Smooth muscle cell (in vitro differentiated cells): ENCODE measurements around the gene P3H2. TPM values are rescaled to one million over a fixed set of nuclear protein-coding genes. Genes with fewer than 3 reads are reported as not detected.
A peak's percentile ranks its signal among the peaks of the same experiment; 100 is the strongest.
"Not testable (repeated sequence)": the region's sequence is repeated elsewhere in the genome, so short reads cannot be mapped to it uniquely, and the experiment has no call there.

Experiments used
- DNase-seq: peaks from one replicate; lab custom pipeline; 2025; ENCODE audit not compliant: unreplicated experiment; lab: John Stamatoyannopoulos, UW
- H2AFZ ChIP-seq: fragments of 200-600 bp; sonication (generic); 2 replicates; pipeline ENCODE4 v1.6.0; 2016; ENCODE audit warnings: antibody characterized with exemption, low read depth, mild to moderate bottlenecking
- H3F3A ChIP-seq: fragments of 200-600 bp; sonication (generic); 2 replicates; pipeline ENCODE4 v1.6.0; 2017; ENCODE audit warnings: antibody characterized with exemption, low read depth
- H3K27ac ChIP-seq: fragments of 200-600 bp; sonication (generic); 2 replicates; pipeline ENCODE4 v1.5.1; 2016; ENCODE audit warnings: low read depth, mild to moderate bottlenecking
- H3K27me3 ChIP-seq: fragments of 200-600 bp; sonication (generic); 2 replicates; pipeline ENCODE4 v1.6.1; 2016; ENCODE audit warnings: low read depth, mild to moderate bottlenecking
- H3K36me3 ChIP-seq: fragments of 200-600 bp; sonication (generic); 2 replicates; pipeline ENCODE4 v1.5.1; 2016; ENCODE audit warnings: low read depth
- H3K4me1 ChIP-seq: fragments of 200-600 bp; sonication (generic); 2 replicates; pipeline ENCODE4 v1.5.1; 2016; ENCODE audit warnings: low read depth
- H3K4me2 ChIP-seq: fragments of 200-600 bp; sonication (generic); 2 replicates; pipeline ENCODE4 v1.6.0; 2016; ENCODE audit warnings: mild to moderate bottlenecking
- H3K4me3 ChIP-seq: fragments of 200-600 bp; sonication (generic); 2 replicates; pipeline ENCODE4 v1.5.1; 2016; ENCODE audit warnings: mild to moderate bottlenecking
- H3K79me2 ChIP-seq: fragments of 200-600 bp; sonication (generic); 2 replicates; pipeline ENCODE4 v1.6.0; 2016; ENCODE audit warnings: low read depth, mild to moderate bottlenecking
- H3K9ac ChIP-seq: fragments of 200-600 bp; sonication (generic); 2 replicates; pipeline ENCODE4 v1.6.0; 2016; ENCODE audit warnings: low read depth
- H3K9me3 ChIP-seq: fragments of 200-600 bp; sonication (generic); replicated peaks from 2 replicates; pipeline ENCODE4 v1.5.1; 2016; ENCODE audit warnings: low read depth
- H4K20me1 ChIP-seq: fragments of 200-600 bp; sonication (generic); 2 replicates; pipeline ENCODE4 v1.6.0; 2016; ENCODE audit warnings: low read depth
- CTCF ChIP-seq: fragments of 200-600 bp; sonication (generic); IDR thresholded peaks from 2 replicates; pipeline ENCODE4 v1.5.1; 2017; ENCODE audit warnings: borderline replicate concordance, mild to moderate bottlenecking, antibody characterized with exemption; ENCODE audit not compliant: insufficient read depth, poor library complexity, severe bottlenecking
- WGBS: methylation state at CpG from one replicate; pipeline ENCODE4 v1.1.7; 2016; ENCODE audit warnings: low lambda C conversion rate; 5-methylcytosine and 5-hydroxymethylcytosine counted together
- polyA plus RNA-seq: library from polyadenylated mRNA; unstranded; fragments of >200 nt; fragmentation: Nextera tagmentation; extraction: Ambion mirVana; gene quantifications from 2 replicates; pipeline ENCODE4 v1.2.1, GENCODE V29; 2016
- total RNA-seq: library from RNA; depleted of rRNA; stranded (reverse); fragments of >200 nt; gene quantifications from 2 replicates; pipeline ENCODE4 v1.2.3, GENCODE V29; 2014

P3H2 gene
- total and polyA plus RNA-seq, 2 experiments from 2014 or later, result 6.5 to 27.3 TPM

GRCh38 chr3:190159902-190160435 is 39.3 kb upstream of the P3H2 start:
- no peak overlapping the region for H3K9ac ChIP-seq
- no peak overlapping the region for H2AFZ ChIP-seq
- H3F3A ChIP-seq, result no peaks in the 10 kb centered on the region
- WGBS, result 96% methylated on average over 5 of the region's 5 CpGs
- no peak overlapping the region for H3K27ac ChIP-seq
- H3K4me1 ChIP-seq, result no peaks in the 10 kb centered on the region
- H3K79me2 ChIP-seq, result no peaks in the 10 kb centered on the region
- no peak overlapping the region for H3K4me2 ChIP-seq
- H3K36me3 ChIP-seq, result no peaks in the 10 kb centered on the region
- no peaks in the 10 kb centered on the region for H3K9me3 ChIP-seq
- H4K20me1 ChIP-seq, result no peaks in the 10 kb centered on the region
- TF ChIP-seq CTCF, result no peak
- H3K27me3 ChIP-seq, result no peaks in the 10 kb centered on the region
- no peak overlapping the region for H3K4me3 ChIP-seq
- no peak for DNase-seq

DNA sequence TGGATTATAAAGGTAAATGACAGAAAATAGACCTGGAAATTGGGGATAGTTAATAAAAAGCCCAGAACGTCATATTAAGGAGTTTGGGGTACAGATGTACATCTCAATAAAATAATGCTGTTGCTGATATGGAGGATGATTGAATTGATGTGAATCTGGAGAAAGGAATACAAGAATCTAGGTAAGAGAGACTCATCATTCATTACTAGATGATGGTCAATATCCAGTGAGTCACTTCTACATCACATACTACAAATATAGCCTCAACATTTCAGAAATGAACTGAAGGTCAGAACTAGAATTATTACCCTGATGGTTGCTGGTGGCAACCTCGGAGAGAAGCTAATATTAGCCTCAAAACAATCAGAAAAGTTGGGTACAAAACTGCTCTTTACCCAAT is 37.6 kb upstream of the P3H2 start:
- no peaks in the 10 kb centered on the region for H3K4me1 ChIP-seq
- no peaks in the 10 kb centered on the region for H3K9me3 ChIP-seq
- no peaks in the 10 kb centered on the region for H4K20me1 ChIP-seq
- no peaks in the 10 kb centered on the region for H3K79me2 ChIP-seq
- TF ChIP-seq CTCF, result no peak
- no peaks in the 10 kb centered on the region for H3K36me3 ChIP-seq
- no peaks in the 10 kb centered on the region for H3F3A ChIP-seq
- H3K4me2 ChIP-seq, result no peak overlapping the region
- no peaks in the 10 kb centered on the region for H3K27me3 ChIP-seq
- no peak overlapping the region for H2AFZ ChIP-seq
- no peak overlapping the region for H3K4me3 ChIP-seq
- DNase-seq, result no peak
- no peak overlapping the region for H3K9ac ChIP-seq
- H3K27ac ChIP-seq, result no peak overlapping the region
- 50% methylated on average over 2 of the region's 2 CpGs for WGBS

GRCh38 chr3:190155752-190156151 is 35.1 kb upstream of the P3H2 start:
- no peaks in the 10 kb centered on the region for H3K4me1 ChIP-seq
- H4K20me1 ChIP-seq, result no peaks in the 10 kb centered on the region
- no peak overlapping the region for H2AFZ ChIP-seq
- H3K36me3 ChIP-seq, result no peaks in the 10 kb centered on the region
- WGBS, result 39% methylated on average over 4 of the region's 4 CpGs
- no peak for DNase-seq
- TF ChIP-seq CTCF, result no peak
- H3K9me3 ChIP-seq, result no peaks in the 10 kb centered on the region
- H3K4me2 ChIP-seq, result no peak overlapping the region
- no peak overlapping the region for H3K4me3 ChIP-seq
- no peaks in the 10 kb centered on the region for H3K27me3 ChIP-seq
- H3K9ac ChIP-seq, result no peak overlapping the region
- H3K79me2 ChIP-seq, result no peaks in the 10 kb centered on the region
- no peaks in the 10 kb centered on the region for H3F3A ChIP-seq
- H3K27ac ChIP-seq, result peak overlapping the region; percentile 57

- Histone ChIP-seq H2AFZ (no peak overlapping the region), H4K20me1 (no peaks in the 10 kb centered on the region), H3K27me3 (no peaks in the 10 kb centered on the region), H3K9ac (no peak overlapping the region), H3K4me2 (no peak overlapping the region), H3K36me3 (no peaks in the 10 kb centered on the region), H3K9me3 (no peaks in the 10 kb centered on the region), H3K4me3 (no peak overlapping the region), H3K27ac (no peak overlapping the region), H3K4me1 (no peaks in the 10 kb centered on the region), H3K79me2 (no peaks in the 10 kb centered on the region), H3F3A (no peaks in the 10 kb centered on the region)
- WGBS, result 50% methylated on average over 3 of the region's 3 CpGs
- DNase-seq, result no peak
- no peak for TF ChIP-seq CTCF
These were observed 30.0 kb upstream of the P3H2 start for GRCh38 chr3:190150681-190151080.

- not testable (repeated sequence) for H3K9ac ChIP-seq, H3K27ac ChIP-seq, H3F3A ChIP-seq, H4K20me1 ChIP-seq, H2AFZ ChIP-seq, H3K9me3 ChIP-seq, H3K27me3 ChIP-seq, DNase-seq, H3K4me3 ChIP-seq, H3K4me1 ChIP-seq, H3K79me2 ChIP-seq, H3K36me3 ChIP-seq, H3K4me2 ChIP-seq
- 76% methylated on average over 6 of the region's 6 CpGs for WGBS
These were observed 29.3 kb upstream of the P3H2 start for GRCh38 chr3:190149830-190150619.
